IPS-11a (cell line): Measurements from ENCODE around the gene CTNND1.
A peak's percentile ranks its signal among the peaks of the same experiment; 100 is the strongest.

Source experiments
- H3K4me3 ChIP-seq: one replicate; pipeline ENCODE4 v1.5.1; 2013; ENCODE audit warnings: low read depth, low read length, control low read depth

CTNND1 gene

DNA sequence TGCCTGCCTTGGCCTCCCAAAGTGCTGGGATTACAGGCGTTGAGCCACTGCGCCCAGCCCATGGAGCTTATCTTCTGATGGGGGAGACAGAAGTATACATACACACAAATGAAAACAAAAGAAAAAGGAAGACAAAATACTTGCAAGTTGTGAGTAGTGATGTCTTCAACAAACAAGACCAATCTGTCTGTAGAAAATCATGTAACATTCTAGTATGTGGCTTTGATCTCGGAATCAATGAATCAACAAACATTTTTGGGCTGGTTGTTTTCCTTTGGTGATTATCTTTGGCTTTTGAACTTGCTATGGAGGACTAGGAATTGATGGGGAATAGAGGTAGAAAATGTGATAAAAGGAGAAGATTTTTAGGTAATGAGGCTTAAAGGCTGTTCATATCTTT lies 3.4 kb upstream of the CTNND1 start:
- no peak overlapping the region for H3K4me3 ChIP-seq

DNA sequence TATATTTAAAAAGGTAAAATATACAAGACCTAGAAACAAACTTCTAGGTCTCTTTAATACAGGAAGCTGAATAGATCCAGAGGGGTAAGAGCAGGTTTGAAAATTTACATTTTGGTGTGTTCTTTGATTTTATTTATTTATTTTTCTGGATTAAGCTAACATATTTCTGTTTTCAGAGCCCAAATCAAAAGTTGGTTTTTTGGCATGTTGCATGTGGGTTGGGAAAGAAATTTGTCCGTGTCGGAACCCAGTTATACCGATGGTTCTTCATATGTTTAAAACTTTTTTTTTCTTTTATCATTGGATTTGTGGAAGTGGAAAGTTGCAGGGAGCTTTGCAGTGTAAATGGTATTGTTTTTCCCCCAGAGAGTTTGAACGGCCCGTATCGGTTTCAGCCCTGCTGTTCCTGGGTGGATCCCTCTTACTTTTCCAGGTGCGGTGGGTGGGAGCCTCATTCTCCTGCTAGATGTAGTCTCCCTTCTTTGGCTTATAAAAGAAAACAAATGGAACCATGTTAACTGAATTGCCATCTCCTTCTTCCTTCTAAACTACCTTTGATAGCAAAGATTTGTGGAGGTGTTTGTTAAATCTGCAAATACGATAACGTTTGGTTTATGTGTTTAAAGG lies 746 bp downstream of the CTNND1 start:
- peak overlapping the region; percentile 89 for H3K4me3 ChIP-seq

DNA sequence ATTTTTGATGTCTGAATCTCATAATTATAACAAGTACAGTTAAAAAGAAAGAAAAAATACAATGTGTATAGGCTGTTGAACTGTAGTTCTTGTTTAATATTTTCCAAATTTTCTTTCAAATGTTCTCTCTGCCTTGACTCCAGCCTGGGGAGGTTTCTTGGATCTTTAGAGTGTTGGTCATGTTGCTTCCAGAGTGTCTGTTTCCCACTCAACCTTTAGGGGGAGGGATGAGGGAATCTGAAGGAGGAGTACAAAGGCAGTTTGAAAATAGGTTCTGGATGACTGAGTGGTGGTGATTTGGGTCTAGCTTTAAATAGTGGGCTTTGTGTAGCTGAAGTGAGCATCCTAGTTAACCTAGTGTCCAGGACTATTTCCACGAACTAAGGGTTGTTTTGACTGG lies 2.0 kb downstream of the CTNND1 start:
- H3K4me3 ChIP-seq: peak overlapping the region; percentile 89

DNA sequence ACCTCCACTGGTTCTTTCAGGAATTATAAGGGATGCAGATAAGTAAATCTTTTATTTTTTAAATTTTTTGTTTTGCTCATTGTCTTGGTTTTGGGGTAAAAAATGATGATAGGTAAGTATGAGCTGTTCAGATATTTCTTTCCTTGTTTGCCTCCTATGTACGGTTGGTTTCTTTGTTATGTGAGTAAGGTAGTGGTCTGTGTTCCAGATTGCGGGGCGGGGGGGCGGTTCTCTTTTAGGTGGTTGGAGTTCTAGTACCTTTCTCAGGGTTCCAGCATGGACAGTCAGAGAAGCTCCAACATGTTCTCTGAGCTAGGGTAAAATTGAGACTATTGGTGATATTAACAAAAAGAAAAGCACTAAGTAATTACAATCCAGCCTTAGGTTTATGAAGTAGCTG lies 2.4 kb downstream of the CTNND1 start:
- peak overlapping the region; percentile 89 for H3K4me3 ChIP-seq

DNA sequence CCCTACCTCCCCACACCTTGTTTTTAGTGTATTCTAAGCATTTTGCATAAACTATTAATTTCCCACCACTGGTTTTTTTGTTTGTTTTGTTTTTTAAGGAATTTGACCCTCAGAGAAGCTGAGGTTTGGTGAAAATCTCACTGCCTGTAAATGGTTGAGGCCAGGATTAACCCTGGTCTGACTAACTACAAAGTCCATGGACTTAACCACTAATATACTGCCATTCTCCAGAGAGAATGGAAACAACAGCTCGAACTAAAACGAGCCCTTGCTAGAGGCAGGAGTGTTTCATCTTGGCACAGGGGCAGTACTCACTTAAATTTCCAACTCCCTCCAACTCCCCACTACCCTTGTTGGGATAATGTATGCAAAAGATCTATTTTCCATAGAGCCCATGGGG lies 3.0 kb downstream of the CTNND1 start:
- no peak overlapping the region for H3K4me3 ChIP-seq

DNA sequence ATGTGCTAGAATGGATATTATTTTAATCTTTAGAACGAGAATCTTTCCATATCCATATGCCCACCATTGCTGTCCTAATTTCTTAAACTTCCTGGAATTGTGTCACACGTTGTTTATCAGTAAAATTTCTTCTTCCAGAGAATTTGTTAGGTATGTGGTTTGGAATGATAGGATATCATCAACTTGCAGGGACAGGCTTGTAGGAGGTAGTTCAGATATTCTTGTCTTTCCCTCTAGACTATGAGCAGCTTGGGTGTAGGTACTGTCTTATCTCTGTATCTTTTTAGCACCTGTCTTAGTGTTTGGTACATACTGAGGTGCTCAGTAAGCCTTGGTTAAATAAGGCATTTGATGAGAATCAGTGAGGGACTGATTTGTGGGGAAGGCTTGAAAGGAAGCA lies 3.4 kb downstream of the CTNND1 start:
- H3K4me3 ChIP-seq: no peak overlapping the region

DNA sequence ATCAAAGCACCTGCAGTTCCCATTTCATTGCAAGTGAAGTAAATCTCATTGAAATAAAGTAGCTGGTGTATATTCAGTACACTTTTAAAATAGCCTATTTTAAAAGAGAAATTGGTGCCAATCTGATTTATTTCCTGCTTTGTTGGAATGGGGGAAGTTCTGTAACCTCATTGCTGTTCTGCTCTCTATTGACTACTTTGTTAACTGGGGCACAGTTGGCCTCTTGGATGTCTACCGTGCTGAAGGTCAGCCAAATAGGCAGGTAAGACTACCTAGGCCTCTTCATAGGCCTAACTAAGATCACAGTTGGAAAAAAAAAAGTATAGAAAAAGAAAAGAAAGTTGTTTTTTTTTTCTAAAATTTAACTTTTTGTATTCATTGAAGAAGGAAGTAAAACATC lies 9.2 kb downstream of the CTNND1 start:
- H3K4me3 ChIP-seq: no peak overlapping the region

DNA sequence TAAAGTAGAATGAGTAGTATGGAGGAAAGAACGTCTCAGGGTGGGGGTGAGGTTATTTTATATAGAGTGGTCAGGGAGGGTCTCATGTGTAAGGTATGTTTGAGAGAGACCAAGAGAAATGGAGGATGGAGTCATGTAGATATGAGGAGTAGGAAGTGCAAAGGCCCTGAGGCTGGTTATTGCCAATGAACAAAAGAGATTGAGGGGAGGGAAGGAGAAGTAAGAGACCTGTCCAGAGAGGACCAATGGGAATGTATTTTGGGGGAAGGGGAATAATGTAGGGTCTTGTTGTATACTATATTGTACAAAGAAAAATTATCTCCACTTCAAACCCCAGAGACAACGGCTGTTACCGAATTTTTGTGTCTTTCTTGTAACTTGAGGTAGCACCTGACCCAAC lies 9.8 kb downstream of the CTNND1 start:
- no peak overlapping the region for H3K4me3 ChIP-seq

DNA sequence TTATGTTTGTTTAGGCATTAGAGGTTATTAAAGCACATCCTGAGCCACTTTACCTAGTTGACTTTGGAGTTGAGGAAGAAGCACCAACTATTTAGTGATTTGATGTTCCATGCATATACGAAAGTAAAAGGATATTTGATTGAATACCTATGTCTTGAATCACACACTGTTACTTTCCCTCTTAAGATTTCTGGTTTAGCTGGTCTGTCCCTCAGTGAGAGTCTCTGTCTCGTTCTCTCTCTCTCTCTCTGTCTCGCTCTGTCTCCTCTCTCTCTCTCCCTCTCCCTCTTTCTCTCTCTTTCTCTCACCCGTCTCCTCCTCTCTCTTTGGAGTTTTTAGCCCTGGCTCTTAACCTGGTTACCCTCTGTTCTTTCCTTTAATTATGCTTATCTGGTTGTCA lies 11.0 kb downstream of the CTNND1 start:
- no peak overlapping the region for H3K4me3 ChIP-seq

DNA sequence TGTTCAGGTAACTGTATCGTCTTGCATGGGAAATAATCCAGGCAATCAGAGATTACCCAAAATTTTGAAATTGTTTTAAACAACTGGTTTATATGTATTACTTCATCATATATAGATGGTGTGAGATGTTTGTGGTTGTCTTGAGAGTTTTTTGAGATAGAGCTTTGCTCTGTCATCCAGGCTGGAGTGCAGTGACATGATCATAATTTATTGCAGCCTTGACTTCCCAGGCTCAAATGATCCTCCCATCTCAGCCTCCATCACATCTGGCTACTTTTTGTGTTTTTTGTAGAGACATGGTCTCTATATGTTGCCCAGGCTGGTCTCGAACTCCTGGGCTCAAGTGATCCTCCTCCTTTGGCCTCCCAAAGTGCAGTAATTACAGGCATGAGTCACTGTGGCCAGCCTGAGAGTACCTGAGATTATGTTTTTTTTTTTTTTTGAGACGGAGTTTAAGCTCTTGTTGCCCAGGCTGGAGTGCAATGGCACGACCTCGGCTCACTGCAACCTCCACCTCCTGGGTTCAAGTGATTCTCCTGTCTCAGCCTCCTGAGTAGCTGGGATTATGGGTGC lies 11.5 kb downstream of the CTNND1 start:
- H3K4me3 ChIP-seq: no peak overlapping the region

DNA sequence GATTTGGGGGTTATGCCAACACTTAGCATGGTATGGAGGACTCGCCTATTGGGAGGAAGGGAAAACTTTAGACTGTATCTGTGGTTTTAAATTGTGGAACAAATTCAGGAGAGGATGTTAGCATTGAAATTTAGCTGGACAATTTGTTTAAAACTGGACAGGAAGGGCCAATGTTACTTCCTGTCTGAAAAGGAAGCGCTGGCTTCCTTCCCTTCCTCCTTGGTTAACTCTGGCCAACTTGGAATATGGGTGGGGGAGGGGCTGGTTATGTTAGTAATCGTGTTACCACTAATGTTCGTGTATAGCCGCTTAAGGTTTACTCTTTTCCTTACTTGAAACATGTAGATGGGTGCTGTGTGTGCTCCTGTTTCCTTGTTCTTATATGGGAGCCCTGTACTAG lies 13.9 kb downstream of the CTNND1 start:
- no peak overlapping the region for H3K4me3 ChIP-seq

DNA sequence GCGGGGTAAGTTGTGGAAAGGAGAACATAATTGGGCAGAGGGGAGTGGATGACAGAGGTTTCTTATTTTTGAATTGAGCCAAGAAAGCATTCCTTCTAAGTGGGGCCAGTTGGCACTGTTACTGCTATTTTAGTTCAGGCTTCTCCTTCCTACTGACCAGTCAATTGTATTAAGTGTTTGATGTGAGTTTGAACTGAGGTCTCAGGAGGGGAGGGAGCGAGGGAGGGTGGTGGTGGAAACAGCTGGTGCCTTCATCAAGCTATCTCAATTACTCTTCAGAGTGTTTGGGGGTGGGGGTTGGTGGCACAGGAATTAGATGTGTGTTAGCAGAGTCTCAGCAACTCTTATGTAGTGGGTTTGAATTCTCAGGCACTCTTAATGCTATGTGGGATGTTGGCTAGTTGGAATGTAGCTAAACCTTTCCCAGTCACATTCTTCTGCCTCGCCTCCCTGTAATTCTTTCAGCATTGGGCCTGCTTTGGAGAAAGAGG lies 14.5 kb downstream of the CTNND1 start:
- H3K4me3 ChIP-seq: no peak overlapping the region

DNA sequence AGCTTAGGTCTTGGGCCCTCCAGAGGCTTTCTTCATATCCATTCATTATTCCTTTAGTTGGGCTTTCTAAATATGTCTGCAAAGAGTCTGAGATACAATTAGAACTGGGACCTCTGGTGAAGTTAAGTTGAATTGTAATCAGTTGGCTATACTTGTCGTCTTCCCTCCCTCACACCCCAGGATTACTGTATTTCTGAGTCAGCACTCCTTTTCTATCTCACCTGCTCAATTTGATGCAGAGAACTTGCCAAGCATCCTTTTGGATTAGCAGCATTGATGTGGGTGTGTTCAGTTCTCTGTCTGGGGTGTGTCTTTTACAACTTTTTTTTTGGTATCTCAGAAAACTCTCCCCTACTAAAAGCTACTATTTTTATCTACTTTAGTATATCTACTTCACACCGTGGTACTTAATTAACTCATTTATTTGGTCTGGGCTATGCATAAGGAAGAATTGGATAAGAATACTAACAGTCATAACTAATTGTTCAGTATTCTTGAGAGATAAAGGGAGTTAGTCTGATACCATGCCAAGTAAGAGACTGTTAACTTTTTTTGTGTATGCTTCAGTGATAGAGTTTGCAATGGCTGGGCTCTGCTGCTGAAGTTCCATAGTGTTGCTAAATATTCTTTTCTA lies 15.1 kb downstream of the CTNND1 start:
- no peak overlapping the region for H3K4me3 ChIP-seq

DNA sequence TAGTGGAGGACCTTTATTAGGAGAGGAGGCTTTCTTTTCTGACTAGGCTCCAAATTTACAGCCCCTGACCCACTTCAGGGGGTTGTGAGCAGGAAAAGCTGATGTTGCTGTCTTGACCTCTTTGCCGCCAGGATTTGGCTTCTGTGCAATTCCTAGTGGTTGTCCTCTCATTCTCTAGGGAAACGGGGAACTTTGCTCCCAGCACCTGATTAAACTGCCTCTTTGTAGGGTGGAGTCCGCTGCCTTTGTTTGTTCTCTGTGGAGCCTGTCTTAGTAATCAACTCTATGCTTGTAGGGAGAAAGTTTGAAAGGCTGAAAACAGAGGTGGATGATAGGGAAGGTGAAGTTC lies 16.3 kb downstream of the CTNND1 start:
- H3K4me3 ChIP-seq: no peak overlapping the region

DNA sequence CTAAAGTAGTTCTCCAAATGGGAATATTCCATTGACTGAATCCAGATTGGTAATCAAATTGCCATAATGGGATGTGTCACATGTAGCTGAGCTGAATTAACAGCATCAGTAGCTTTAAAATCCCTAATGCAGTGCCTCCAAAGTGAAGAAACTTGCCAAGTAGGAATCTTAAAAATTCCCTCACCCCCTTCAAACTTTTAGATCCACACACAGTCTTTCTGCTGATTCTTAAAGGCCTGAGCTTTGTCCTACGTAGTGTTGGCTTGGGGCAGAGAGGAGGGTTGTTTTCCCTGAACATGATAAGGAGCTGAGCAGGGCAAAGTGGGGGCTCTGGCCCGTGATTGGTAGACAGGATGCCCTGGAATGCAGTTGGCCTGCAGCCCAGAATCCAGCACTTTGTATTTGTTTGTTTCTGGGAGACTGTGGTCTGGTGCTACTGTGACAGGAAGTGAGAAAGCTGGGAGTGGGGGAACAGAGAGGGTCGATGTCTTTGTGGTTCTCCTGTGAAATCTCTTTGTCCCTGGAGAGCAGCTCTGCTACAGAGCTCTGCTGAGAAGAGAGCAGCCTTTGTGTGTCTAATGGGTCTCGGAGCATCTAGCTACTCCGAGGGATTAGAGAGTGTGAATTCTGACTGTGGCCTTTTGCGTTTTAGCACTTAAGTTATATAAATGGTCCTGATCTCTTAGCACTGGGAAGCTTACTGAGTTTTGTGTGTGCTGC lies 16.9 kb downstream of the CTNND1 start:
- H3K4me3 ChIP-seq: no peak overlapping the region

DNA sequence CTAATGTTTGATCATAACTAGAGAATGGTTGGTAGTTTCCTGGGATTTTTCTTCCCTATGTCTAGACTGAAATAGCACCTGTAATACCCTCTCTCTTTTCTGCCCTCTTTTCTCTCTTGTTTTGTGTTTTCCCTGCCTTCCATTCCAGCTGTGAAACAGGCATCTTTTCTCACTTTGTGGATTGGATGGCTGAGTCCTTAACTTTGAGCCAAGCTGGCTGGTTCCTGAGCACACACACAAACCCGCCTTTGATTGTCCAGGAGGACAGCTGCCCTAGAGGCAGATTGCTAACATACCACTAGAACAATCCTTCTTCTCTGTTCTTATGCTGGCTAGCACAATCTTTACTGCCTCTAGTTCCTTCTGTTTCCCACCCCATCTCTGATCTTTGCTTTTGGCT lies 17.7 kb downstream of the CTNND1 start:
- no peak overlapping the region for H3K4me3 ChIP-seq

DNA sequence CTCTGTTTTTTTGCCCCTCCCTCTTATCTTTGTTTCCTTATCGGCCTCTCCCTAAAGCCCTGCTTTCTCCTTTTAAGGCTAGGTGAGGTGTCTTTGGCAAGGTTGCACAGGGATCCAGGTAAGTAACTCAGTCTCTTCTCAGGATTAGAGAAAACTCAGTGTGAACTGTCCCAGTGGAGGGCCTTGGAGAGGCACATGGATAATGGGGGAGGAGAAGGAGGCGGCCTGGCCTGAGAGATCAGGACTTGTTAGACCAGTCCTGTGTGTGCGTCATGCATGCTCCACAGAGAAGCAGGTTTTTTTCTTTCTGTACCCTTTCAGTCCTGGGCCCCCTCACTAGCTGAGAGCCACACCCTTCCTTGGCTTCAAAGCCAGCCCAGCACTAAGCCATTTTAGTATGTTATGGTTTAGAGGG lies 19.9 kb downstream of the CTNND1 start:
- H3K4me3 ChIP-seq: no peak overlapping the region

DNA sequence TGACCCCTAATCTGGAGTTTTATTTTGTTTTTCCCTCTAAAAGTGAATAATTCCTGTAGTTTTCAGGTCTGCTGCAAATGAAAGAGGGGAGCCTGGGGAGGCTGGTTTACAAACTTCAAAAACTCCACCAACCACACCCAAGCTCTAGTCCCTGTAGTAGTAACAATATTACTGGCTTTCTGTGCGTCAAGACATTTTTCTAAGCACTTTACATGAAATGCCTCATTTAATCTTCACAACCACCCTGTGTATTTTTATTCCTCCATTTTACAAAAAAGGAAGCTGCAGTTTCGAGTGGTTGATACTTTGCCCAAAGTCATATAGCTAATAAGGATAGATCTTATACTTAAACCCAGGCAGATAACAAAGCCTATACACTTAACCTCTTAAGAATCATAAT lies 23.5 kb downstream of the CTNND1 start:
- no peak overlapping the region for H3K4me3 ChIP-seq

DNA sequence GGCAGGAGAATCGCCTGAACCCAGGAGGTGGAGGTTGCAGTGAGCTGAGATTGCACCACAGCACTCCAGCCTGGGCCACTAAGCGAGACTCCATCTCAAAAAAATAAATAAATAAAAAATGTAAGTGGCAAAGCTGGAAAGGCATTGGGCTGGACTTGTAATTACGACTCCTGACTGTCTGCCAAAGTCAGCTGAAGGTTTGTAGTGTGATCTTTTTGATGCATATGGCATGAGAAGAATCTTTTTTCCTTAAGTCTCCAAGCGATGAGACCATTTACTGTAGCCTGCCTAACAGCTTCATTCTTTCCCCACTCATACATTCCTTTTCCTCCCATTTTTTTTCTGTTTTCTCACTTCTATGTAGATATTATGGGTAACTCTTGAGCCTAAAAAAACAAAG lies 24.8 kb downstream of the CTNND1 start:
- no peak overlapping the region for H3K4me3 ChIP-seq

DNA sequence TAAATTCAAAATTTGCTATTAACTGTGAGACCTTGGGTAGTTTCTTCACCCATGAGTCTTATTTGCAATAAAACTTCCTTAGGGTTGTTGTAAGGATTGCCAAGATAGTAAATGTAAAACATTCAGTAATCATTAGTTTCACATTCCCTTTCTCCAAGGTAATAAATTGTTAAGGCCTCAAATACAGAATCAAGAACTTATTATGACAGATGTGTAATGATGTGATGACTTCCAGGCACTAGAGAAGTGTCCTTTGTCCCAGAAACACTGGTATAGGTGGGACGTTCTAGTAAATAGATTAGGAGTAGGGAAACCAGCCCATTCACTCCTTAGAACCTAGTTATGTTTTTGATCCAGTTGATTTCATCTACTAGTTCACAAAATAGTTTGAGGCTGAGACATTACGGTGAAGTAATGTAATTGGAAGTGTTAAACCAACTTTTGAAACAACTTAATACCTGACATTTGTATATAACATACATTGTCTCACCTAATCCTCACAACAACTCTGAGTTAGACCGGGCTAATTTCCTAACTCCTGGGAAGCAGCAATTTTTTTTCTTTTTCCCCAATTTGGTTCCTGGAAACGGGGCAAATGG lies 25.5 kb downstream of the CTNND1 start:
- H3K4me3 ChIP-seq: no peak overlapping the region

DNA sequence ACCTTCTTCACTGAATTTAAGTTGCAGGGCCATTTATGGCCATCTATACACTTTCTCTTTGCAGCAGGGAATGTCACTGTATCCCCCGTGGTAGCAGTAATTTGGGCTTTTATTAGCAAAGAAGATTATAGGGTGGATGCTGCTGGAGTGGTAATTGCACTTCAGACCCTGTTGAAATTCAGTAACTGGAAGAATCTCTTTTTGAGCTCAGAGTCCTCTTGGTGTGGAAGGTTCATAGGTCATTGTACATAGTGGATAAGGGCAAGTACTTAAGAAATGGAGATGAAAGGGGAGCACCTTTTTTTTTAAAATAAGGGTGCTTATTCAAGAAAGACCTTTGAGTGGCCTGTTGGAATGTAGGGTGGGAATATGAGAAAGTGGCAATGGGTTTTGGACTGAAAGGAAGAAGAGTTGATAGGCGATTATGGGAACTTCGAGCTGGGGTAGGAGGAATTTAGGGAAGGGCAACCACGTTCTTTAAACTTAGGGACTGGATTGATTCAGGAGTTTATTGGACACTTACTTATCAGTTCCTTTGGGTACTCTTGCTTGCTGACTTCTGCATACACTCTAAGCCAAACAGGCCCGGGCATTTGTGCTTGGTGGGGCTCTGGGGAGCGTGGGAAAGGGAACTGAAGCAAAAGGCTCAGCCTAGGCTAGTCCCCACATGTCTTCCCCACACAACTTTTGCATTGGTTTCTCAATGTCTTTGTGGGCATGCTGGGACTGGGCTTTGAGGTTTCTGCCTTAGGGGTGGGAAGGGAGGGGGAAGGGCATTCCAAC lies 26.5 kb downstream of the CTNND1 start:
- no peak overlapping the region for H3K4me3 ChIP-seq
